ENCODE results near the gene HIBCH.

GRCh38 chr2:190200603-190201002 is 119.0 kb downstream of the HIBCH start:
- no peak for TF ChIP-seq MAX (IDR thresholded peaks at IDR 0.05; ENCODE audit: low read depth)
- TF ChIP-seq CTCF (IDR thresholded peaks at IDR 0.05): no peak
- no peak for TF ChIP-seq SMC3 (IDR thresholded peaks at IDR 0.05; ENCODE audit: low read depth, low read length)
- TF ChIP-seq RCOR1 (IDR thresholded peaks at IDR 0.05; ENCODE audit: low read length): no peak
- no peak for TF ChIP-seq EP300 (IDR thresholded peaks at IDR 0.05; ENCODE audit: borderline replicate concordance in 1 of 2, low read depth in 1 of 2, low read length in 1 of 2)
- no peak for TF ChIP-seq FOXM1 (IDR thresholded peaks at IDR 0.05; ENCODE audit: low read depth)
- TF ChIP-seq POLR2AphosphoS5 (IDR thresholded peaks at IDR 0.05; ENCODE audit: low read depth, low read length): no peak

All from SK-N-SH (cell line).